Activated CD4-positive, alpha-beta memory T cell treated with anti-CD3 and anti-CD28 coated beads for 36 hours (primary cell): ENCODE results near the gene AKR1C1. TPM values are rescaled to one million over a fixed set of nuclear protein-coding genes. Genes with fewer than 3 reads are reported as not detected.
"Not testable (repeated sequence)": the region's sequence is repeated elsewhere in the genome, so short reads cannot be mapped to it uniquely, and the experiment has no call there.

Experiments used
- CTCF ChIA-PET: fragments of 350-600 bp; sonication (Branson Sonifier 250); formaldehyde crosslinking; loops from one replicate; lab custom pipeline; 2021; ENCODE audit warnings: antibody characterized with exemption, inconsistent platforms; lab: Charles Lee
- POLR2A ChIA-PET: fragments of 350-600 bp; sonication (Branson Sonifier 250); formaldehyde crosslinking; loops from one replicate; lab custom pipeline; 2021; ENCODE audit warnings: antibody characterized with exemption; lab: Charles Lee
- DNase-seq: peaks from one replicate; pipeline ENCODE4 v3.0.0-alpha.2; 2020
- H3K27ac Mint-ChIP-seq: one replicate; pipeline ENCODE4 v1.8.0; 2021; ENCODE audit warnings: mixed read lengths
- H3K27me3 Mint-ChIP-seq: one replicate; pipeline ENCODE4 v1.8.0; 2021; ENCODE audit warnings: mixed read lengths
- H3K36me3 Mint-ChIP-seq: one replicate; pipeline ENCODE4 v1.8.0; 2021; ENCODE audit warnings: mixed read lengths
- H3K4me1 Mint-ChIP-seq: one replicate; pipeline ENCODE4 v1.8.0; 2021; ENCODE audit warnings: low read depth, mixed read lengths
- H3K4me3 Mint-ChIP-seq: one replicate; pipeline ENCODE4 v1.8.0; 2021; ENCODE audit warnings: mild to moderate bottlenecking, mixed read lengths
- H3K9me3 Mint-ChIP-seq: one replicate; pipeline ENCODE4 v1.8.0; 2021; ENCODE audit warnings: mixed read lengths
- intact Hi-C: fragments of 100-400 bp; cut with micrococcal nuclease; formaldehyde crosslinking; loops from one replicate; pipeline ENCODE4 v1.15.1; 2023
- total RNA-seq, 2 experiments: library from RNA; stranded (reverse); gene quantifications; one replicate each; pipeline ENCODE4 v1.2.3, GENCODE V29; 2021

AKR1C1 gene
- total RNA-seq, 2 experiments from 2014 or later, result 0.12 to 0.22 TPM

DNA sequence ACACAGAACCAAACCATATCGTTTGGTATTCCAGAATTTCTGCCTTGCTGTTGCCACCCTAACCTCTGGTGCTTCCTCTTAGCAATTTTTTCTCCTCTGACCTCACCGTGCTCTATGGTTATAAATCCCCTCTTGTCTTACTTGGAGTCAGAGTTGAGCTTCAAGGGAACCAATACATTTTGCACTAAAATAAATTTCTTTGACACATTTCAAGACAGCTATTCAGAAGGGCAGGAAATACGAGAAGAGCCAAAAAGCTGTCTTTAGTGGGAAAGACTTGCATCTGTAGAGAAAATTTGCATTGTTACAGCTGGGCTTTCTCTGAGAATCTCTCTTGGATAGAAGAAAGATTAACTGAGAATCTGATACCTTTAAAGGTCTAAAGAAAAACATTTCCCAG is 54.9 kb downstream of the AKR1C1 start:
- DNase-seq, result no peak
- intact Hi-C loops, result loop anchor here (5.0 kb wide), 1 partner anchor 364 kb away; no protein-coding TSS in a partner anchor
- Mint-ChIP-seq H3K27ac (no peak overlapping the region), H3K27me3 (no peaks in the 10 kb centered on the region), H3K36me3 (no peaks in the 10 kb centered on the region), H3K4me3 (no peak overlapping the region), H3K4me1 (no peaks in the 10 kb centered on the region), H3K9me3 (no peaks in the 10 kb centered on the region)
- CTCF ChIA-PET, result no interaction called here
- POLR2A ChIA-PET, result no interaction called here

DNA sequence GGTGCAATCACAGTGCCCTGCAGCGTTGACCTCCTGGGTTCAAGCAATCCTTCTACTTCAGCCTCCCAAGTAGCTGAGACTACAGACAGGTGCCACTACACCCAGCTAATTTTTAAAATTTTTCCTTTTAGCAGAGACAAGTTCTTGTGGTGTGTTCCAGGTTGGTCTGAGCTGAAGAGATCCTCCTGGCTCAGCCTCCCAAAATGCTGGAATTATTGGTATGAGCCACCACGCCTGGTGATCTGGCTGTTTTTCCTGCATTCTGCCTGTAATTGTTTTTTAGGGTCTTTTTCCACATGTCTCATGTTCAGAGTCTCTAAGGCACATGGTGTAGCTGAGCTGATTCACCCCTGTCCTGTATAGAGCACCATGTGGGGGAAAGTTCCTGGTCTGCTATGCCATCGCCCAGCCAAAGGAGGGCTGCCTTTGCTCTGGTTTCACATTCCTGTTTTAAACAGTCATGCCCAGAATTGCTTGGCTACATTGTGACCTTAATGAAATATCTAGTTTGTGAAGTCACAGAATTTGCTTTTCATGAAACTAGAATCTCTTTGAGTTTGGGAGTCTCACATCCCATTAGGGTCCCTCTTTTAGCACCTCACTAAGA is 55.6 kb downstream of the AKR1C1 start:
- H3K4me1 Mint-ChIP-seq, H3K27ac Mint-ChIP-seq, POLR2A ChIA-PET, CTCF ChIA-PET, H3K27me3 Mint-ChIP-seq, DNase-seq, H3K9me3 Mint-ChIP-seq, H3K36me3 Mint-ChIP-seq, H3K4me3 Mint-ChIP-seq: not testable (repeated sequence)
- intact Hi-C loops, result loop anchor here (5.0 kb wide), 1 partner anchor 364 kb away; no protein-coding TSS in a partner anchor

DNA sequence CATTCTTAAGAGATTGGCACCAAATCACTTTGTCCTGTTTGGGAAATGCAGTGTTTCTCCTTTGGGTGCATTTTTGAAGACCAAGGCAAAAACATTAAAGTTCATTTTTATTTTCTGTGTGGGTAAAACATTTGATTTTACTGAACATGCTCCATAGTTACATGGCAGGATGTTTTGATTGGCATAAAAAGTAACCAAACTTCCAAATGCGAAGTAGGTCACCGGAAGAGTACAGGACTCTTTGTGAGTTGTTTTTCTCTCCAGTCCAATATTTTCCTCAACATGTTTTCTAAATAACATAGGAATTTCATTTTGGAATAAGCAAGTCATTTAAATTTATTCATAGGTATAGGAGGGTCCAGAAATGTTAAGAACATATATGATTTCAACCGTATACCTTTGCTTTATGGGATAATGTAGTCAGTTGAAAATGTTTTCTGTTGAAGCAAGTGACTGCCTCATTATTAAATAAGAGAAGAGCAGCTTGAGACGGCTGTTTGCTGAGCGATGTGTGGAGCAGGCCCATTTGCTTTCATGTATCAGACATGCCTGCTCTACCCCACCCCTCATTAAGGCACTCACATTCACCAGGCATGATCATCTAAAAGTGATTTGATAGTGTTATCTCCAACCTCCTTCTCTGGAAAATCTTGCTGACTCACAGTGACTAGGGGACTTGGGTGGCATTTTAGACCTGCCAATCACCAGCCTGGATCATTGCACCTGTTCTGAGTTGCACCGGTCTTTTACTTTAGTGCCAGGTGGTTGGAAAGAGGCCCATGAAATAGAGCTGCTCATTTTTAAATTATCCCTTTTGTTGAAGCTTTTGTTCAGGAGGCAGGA is 56.8 kb downstream of the AKR1C1 start:
- H3K27ac Mint-ChIP-seq, H3K9me3 Mint-ChIP-seq, H3K36me3 Mint-ChIP-seq, H3K4me1 Mint-ChIP-seq, POLR2A ChIA-PET, H3K27me3 Mint-ChIP-seq, DNase-seq, H3K4me3 Mint-ChIP-seq, CTCF ChIA-PET: not testable (repeated sequence)
- intact Hi-C loops, result loop anchor here (5.0 kb wide), 1 partner anchor 362 kb away; no protein-coding TSS in a partner anchor

DNA sequence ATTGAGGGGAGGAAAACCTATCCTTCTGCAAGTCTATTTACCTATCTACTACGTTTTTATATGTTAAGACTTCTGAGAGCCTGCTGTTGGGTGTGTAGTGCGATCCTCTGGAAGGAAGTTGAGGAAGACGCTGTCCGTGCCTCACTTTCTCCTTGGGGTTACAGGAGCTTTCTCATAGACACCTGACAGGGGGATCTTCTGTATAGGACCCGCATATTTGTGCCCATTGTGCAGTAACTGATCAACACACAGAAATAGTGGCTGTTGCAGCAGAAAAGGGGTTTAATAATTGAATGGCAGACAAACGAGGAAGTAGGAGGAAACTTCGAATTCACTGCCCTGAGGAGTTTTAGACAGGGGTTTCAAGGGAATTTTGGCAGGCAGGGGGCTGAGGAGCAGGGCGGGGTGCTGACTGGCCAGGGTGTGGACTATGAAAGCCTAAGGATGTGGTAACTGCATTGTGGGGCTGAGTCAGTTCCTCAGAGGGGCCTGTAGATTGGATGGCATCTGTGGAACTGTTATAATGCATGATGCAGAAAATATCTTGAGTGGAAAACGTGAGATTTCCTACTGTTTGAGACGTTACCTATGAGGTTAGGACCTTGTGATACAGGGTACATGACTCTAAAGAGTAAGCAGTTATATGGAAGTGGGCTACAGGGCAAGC is 58.5 kb downstream of the AKR1C1 start:
- intact Hi-C loops, DNase-seq, H3K4me3 Mint-ChIP-seq, H3K4me1 Mint-ChIP-seq, CTCF ChIA-PET, H3K27me3 Mint-ChIP-seq, H3K27ac Mint-ChIP-seq, H3K9me3 Mint-ChIP-seq, H3K36me3 Mint-ChIP-seq, POLR2A ChIA-PET: not testable (repeated sequence)

DNA sequence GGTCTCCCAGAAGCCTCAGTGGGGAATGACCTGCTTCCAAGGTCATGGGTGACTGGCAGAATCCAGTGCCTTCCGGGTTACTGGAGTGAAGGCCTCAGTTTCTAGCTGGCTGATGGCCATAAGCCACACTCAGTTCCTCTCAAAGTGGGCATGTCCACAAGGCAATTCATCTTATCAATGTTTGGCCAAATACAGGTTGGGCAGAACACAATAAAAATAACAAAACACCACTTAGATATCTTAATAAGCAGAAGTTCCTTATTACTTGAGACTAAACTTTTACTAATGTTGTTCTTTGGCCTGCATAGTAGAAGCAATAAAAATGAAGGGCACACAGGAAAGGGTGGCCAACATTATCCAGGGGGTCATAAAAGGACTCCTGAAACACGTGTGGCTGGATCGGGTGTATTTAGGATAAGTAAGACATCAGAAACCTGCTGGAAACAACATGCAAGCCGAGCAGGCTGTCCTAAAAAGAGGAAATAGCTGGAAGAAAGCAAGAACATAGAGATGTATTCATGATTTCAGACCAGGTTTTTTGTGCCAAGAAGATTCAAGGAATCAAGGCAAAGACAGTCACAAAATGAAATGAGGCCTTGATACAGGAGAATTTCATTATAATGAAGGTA is 60.1 kb downstream of the AKR1C1 start:
- no peak for DNase-seq
- Mint-ChIP-seq H3K4me1 (no peaks in the 10 kb centered on the region), H3K27ac (no peak overlapping the region), H3K27me3 (peaks cover 9% of the 10 kb centered on the region), H3K36me3 (no peaks in the 10 kb centered on the region), H3K4me3 (no peak overlapping the region), H3K9me3 (peaks cover 3% of the 10 kb centered on the region)
- CTCF ChIA-PET, result no interaction called here
- POLR2A ChIA-PET, result no interaction called here
- intact Hi-C loops, result no loop called here

DNA sequence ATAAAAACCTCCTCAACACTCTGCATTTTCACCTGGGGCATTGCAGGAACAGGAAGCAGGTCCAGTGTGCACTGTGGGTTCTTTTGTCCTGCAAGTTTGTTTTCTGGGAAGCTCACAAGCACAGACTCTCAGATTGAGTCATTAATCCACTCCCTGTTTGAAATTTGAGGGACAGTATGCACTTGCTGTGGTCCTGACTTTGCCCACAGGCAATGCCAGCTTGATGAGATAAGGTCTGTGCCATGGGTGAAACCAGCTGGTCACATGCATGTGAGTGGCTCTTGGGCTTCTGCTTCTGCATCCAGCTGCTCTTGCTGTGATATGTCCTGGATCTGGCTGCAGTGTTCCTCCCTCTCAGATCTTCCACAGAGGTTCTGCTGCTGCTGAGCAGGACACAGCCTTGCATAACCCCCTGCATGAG is 62.3 kb downstream of the AKR1C1 start:
- H3K4me1 Mint-ChIP-seq, intact Hi-C loops, CTCF ChIA-PET, DNase-seq, H3K27ac Mint-ChIP-seq, H3K4me3 Mint-ChIP-seq, POLR2A ChIA-PET, H3K36me3 Mint-ChIP-seq: not testable (repeated sequence)
- peaks cover 13% of the 10 kb centered on the region for H3K27me3 Mint-ChIP-seq
- H3K9me3 Mint-ChIP-seq, result peaks cover 12% of the 10 kb centered on the region

DNA sequence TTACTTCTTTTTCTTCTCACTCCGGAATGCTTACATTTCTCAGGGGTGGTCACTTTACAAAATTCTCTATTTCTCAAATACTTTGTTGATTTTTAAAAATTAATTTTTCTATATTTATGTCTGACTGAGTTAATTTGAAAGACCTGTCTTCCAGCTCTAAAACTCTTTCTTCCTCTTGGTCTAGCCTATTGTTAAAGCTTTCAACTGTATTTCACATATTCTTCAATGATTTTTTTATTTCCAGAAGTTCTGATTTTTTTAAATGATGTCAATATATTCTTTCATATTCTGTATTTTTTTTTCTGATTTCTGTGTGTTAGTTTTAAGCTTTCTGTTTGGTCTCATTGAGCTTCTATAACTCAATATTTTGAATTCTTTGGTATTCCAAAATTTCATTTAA is 67.8 kb downstream of the AKR1C1 start:
- no peaks in the 10 kb centered on the region for H3K4me1 Mint-ChIP-seq
- intact Hi-C loops, result no loop called here
- H3K27me3 Mint-ChIP-seq, result peaks cover 11% of the 10 kb centered on the region
- DNase-seq, result no peak
- no peaks in the 10 kb centered on the region for H3K36me3 Mint-ChIP-seq
- ChIA-PET CTCF (no interaction called here), POLR2A (no interaction called here)
- H3K27ac Mint-ChIP-seq, result no peak overlapping the region
- H3K4me3 Mint-ChIP-seq, result no peak overlapping the region
- H3K9me3 Mint-ChIP-seq, result peaks cover 44% of the 10 kb centered on the region

DNA sequence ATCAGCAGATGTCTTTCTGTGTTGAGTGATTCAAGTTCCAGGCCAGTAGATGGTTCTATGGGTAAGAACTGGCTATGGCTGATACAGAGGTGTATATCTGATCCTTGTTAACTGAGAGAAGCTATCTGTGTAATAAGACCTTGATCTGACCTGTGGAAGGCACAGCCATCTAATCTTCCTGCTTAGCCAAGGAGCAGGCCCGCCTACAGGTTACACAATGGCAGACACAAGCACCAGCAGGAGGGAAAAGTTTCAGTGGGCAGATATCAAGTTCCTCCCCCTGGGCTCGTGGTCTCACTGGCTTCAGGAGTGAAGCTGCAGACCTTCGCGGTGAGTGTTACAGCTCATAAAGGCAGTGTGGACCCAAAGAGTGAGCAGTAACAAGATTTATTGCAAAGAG is 68.4 kb downstream of the AKR1C1 start:
- H3K9me3 Mint-ChIP-seq, result peaks cover 40% of the 10 kb centered on the region
- DNase-seq, intact Hi-C loops, CTCF ChIA-PET, H3K36me3 Mint-ChIP-seq, H3K4me3 Mint-ChIP-seq, H3K27me3 Mint-ChIP-seq, H3K27ac Mint-ChIP-seq, POLR2A ChIA-PET, H3K4me1 Mint-ChIP-seq: not testable (repeated sequence)

DNA sequence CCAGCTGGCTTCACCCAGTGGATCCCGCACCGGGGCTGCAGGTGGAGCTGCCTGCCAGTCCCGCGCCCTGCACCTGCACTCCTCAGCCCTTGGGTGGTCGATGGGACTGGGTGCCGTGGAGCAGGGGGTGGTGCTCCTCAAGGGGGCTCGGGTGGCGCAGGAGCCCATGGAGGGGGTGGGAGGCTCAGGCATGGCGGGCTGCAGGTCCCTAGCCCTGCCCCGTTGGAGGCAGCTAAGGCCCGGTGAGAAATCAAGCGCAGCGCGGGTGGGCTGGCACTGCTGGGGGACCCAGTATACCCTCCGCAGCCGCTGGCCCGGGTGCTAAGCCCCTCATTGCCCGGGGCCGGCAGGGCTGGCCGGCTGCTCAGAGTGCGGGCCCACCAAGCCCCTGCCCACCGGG is 69.2 kb downstream of the AKR1C1 start:
- POLR2A ChIA-PET, intact Hi-C loops, H3K4me3 Mint-ChIP-seq, H3K4me1 Mint-ChIP-seq, CTCF ChIA-PET, H3K27ac Mint-ChIP-seq, H3K36me3 Mint-ChIP-seq, DNase-seq, H3K27me3 Mint-ChIP-seq: not testable (repeated sequence)
- peaks cover 40% of the 10 kb centered on the region for H3K9me3 Mint-ChIP-seq

Other genes starting within 250 kb of the AKR1C1 start
- 1 to 10 TPM; 3.9 to 4.2 TPM for gene AKR1E2, start 137.2 kb upstream of the AKR1C1 start, total RNA-seq
- gene AKR1C2, start 40.4 kb downstream of the AKR1C1 start, total RNA-seq, result under 1 TPM in 1 of 2 experiments, not detected in 1; 0.17 TPM
- under 1 TPM; 0.33 to 0.70 TPM for gene AKR1C3, start 131.0 kb downstream of the AKR1C1 start, total RNA-seq
- under 1 TPM; 0.33 to 0.80 TPM for gene AKR1C8, start 221.7 kb downstream of the AKR1C1 start, total RNA-seq
- gene AKR1C4, start 233.4 kb downstream of the AKR1C1 start, total RNA-seq, result not detected